ENCODE results near the gene KCNH2. TPM values are rescaled to one million over a fixed set of nuclear protein-coding genes. Genes with fewer than 3 reads are reported as not detected.
A peak's percentile ranks its signal among the peaks of the same experiment; 100 is the strongest.

The KCNH2 gene
- total and polyA plus RNA-seq, 2 of the 13 experiments (the other 11 are each of a cell fraction or from before 2014, with no cell fraction given), result 0.09 to 0.11 TPM

GRCh38 chr7:150961510-150962289, 16.4 kb downstream of the KCNH2 start:
- H3K79me2 ChIP-seq (ENCODE audit: insufficient read depth, low read length), result no peaks in the 10 kb centered on the region
- no peak overlapping the region for H3K9ac ChIP-seq (ENCODE audit: insufficient read depth, low read depth, low read length)
- H3K9me3 ChIP-seq (ENCODE audit: low read length), result no peaks in the 10 kb centered on the region
- no peak overlapping the region for H3K27ac ChIP-seq (ENCODE audit: extremely low read length, insufficient read depth, low read length)
- ChIA-PET POLR2A (interaction anchor here (0.7 kb wide), 1 partner anchor 13 kb away, joined by 3 read pairs; no protein-coding TSS in a partner anchor), CTCF (ENCODE audit: low intra/inter-chr PET ratio, low total read pairs) (no interaction called here)
- ATAC-seq, result no peak
- peaks cover 3 to 43% of the 10 kb centered on the region in 2 experiments; a peak in 4 of 5 replicates for H3K27me3 ChIP-seq (ENCODE audit: control insufficient read depth in 1 of 2, insufficient read depth in 2 of 2, low read length in 2 of 2)
- BruUV-seq (replicated peaks), result no TSS peak
- H3K4me2 ChIP-seq (ENCODE audit: low read depth, low read length), result no peak overlapping the region
- TF ChIP-seq SRF (IDR thresholded peaks at IDR 0.05; ENCODE audit: low read depth, low read length) (peak; percentile 62; the same call in 1 of the 2 replicates), ZNF354B (CRISPR knock-in tag; IDR thresholded peaks at IDR 0.05) (no peak)
- WGBS (ENCODE audit: low lambda C conversion rate), result 17% methylated on average over 5 of the region's 17 CpGs
- DNase-seq (ENCODE audit: low spot score), result no peak
- H2AFZ ChIP-seq (ENCODE audit: low read length), result no peak overlapping the region
- no peak for FAIRE-seq
- no peaks in the 10 kb centered on the region for H4K20me1 ChIP-seq (ENCODE audit: insufficient read depth, low read length)
- intact Hi-C loops (cut with micrococcal nuclease; ENCODE audit: unreplicated experiment), result no loop called here
- H3K4me1 ChIP-seq (ENCODE audit: insufficient read depth, low read length), result no peaks in the 10 kb centered on the region
- no peaks in the 10 kb centered on the region for H3K36me3 ChIP-seq (replicated peaks in 1 of 2; ENCODE audit: control insufficient read depth in 1 of 2, insufficient read depth in 2 of 2, low read length in 2 of 2)
- no peak overlapping the region for H3K4me3 ChIP-seq (replicated peaks in 1 of 3; ENCODE audit: insufficient read depth in 1 of 3, low read depth in 2 of 3, low read length in 3 of 3)
- in situ Hi-C loops (cut with HindIII; ENCODE audit: extremely low pct_ligation_motif_present, low pct_unique_long_range_greater_than_20kb), result no loop called here

- Histone ChIP-seq H2AFZ (ENCODE audit: low read length) (no peak overlapping the region), H3K4me2 (ENCODE audit: low read depth, low read length) (no peak overlapping the region), H3K4me3 (replicated peaks in 1 of 3; ENCODE audit: insufficient read depth in 1 of 3, low read depth in 2 of 3, low read length in 3 of 3) (no peak overlapping the region), H3K27ac (ENCODE audit: extremely low read length, insufficient read depth, low read length) (no peak overlapping the region), H3K9ac (ENCODE audit: insufficient read depth, low read depth, low read length) (no peak overlapping the region), H3K4me1 (ENCODE audit: insufficient read depth, low read length) (no peaks in the 10 kb centered on the region), H3K9me3 (ENCODE audit: low read length) (no peaks in the 10 kb centered on the region), H3K27me3 (ENCODE audit: control insufficient read depth in 1 of 2, insufficient read depth in 2 of 2, low read length in 2 of 2) (peaks cover 6 to 32% of the 10 kb centered on the region in 2 experiments; a peak in 3 of 5 replicates), H4K20me1 (ENCODE audit: insufficient read depth, low read length) (no peaks in the 10 kb centered on the region), H3K36me3 (replicated peaks in 1 of 2; ENCODE audit: control insufficient read depth in 1 of 2, insufficient read depth in 2 of 2, low read length in 2 of 2) (no peaks in the 10 kb centered on the region), H3K79me2 (ENCODE audit: insufficient read depth, low read length) (no peaks in the 10 kb centered on the region)
- ChIA-PET POLR2A (no interaction called here), CTCF (ENCODE audit: low intra/inter-chr PET ratio, low total read pairs) (no interaction called here)
- ATAC-seq, result no peak
- BruUV-seq (replicated peaks), result no TSS peak
- 34% methylated on average over 20 of the region's 24 CpGs for WGBS (ENCODE audit: low lambda C conversion rate)
- FAIRE-seq, result no peak
- intact Hi-C loops (cut with micrococcal nuclease; ENCODE audit: unreplicated experiment), result no loop called here
- in situ Hi-C loops (cut with HindIII; ENCODE audit: extremely low pct_ligation_motif_present, low pct_unique_long_range_greater_than_20kb), result no loop called here
- no peak for TF ChIP-seq HNRNPL (IDR thresholded peaks at IDR 0.05; ENCODE audit: low read depth, low read length)
- TF ChIP-seq ATF7 (IDR thresholded peaks at IDR 0.05), result no peak
- no peak for TF ChIP-seq ATF7 (CRISPR knock-in tag; IDR thresholded peaks at IDR 0.05)
- DNase-seq (ENCODE audit: low spot score), result no peak
Measured at GRCh38 chr7:150959739-150960734, 18.1 kb downstream of the KCNH2 start.

Measured in HepG2 (cell line).